GM23338 (cell line): ENCODE measurements around the gene PRPF38A.

Source experiments
- CREB1 ChIP-seq: fragments of 250-450 bp; sonication (Bioruptor Pico); IDR thresholded peaks from 2 replicates; pipeline ENCODE4 v1.5.0; 2020; ENCODE audit warnings: low read depth, mild to moderate bottlenecking, moderate library complexity
- EZH2 ChIP-seq: fragments of 200-600 bp; sonication (generic); IDR thresholded peaks from one replicate; pipeline ENCODE4 v1.8.0; 2017; ENCODE audit warnings: antibody characterized with exemption, mild to moderate bottlenecking, low read depth; ENCODE audit not compliant: unreplicated experiment
- EZH2phosphoT487 ChIP-seq: fragments of 200-600 bp; sonication (generic); IDR thresholded peaks from one replicate; pipeline ENCODE4 v1.8.1; 2018; ENCODE audit warnings: antibody characterized with exemption; ENCODE audit not compliant: unreplicated experiment
- JUNB ChIP-seq: IDR thresholded peaks from one replicate; pipeline ENCODE4 v1.6.1; 2016; ENCODE audit warnings: antibody characterized with exemption; ENCODE audit not compliant: unreplicated experiment
- NANOG ChIP-seq: IDR thresholded peaks from 2 replicates; pipeline ENCODE4 v1.6.1; 2016; ENCODE audit warnings: antibody characterized with exemption, borderline replicate concordance
- POLR2AphosphoS5 ChIP-seq: IDR thresholded peaks from 2 replicates; pipeline ENCODE4 v1.6.1; 2016; ENCODE audit warnings: antibody characterized with exemption, low read depth
- STAT1 ChIP-seq: IDR thresholded peaks from one replicate; pipeline ENCODE4 v1.6.1; 2016; ENCODE audit warnings: antibody characterized with exemption; ENCODE audit not compliant: unreplicated experiment
- ZNF114 ChIP-seq: fragments of 250-450 bp; sonication (Bioruptor Pico); IDR thresholded peaks from 2 replicates; pipeline ENCODE4 v1.5.0; 2020; ENCODE audit warnings: mild to moderate bottlenecking, moderate library complexity
- ZNF331 ChIP-seq: fragments of 250-450 bp; sonication (Bioruptor Pico); IDR thresholded peaks from 2 replicates; pipeline ENCODE4 v1.5.0; 2020; ENCODE audit warnings: low read depth, mild to moderate bottlenecking, moderate library complexity
- TF ChIP-seq, protein P1 (sequence below), 2 experiments: fragments of 200-600 bp in 1 of 2; sonication (generic) in 1 of 2; conservative IDR thresholded peaks; 2 replicates each; pipeline versions ENCODE4 v1.5.1 to v1.6.1; 2016 to 2017; ENCODE audit warnings: antibody characterized with exemption in 2 of 2, low read depth in 2 of 2, mild to moderate bottlenecking in 2 of 2, moderate library complexity in 1 of 2
- TF ChIP-seq, protein P2 (sequence below): IDR thresholded peaks from one replicate; pipeline ENCODE4 v1.6.1; 2018; ENCODE audit warnings: antibody characterized with exemption; ENCODE audit not compliant: unreplicated experiment
- TF ChIP-seq, protein P3 (sequence below): IDR thresholded peaks from 2 replicates; pipeline ENCODE4 v1.6.1; 2016; ENCODE audit warnings: antibody characterized with exemption
- TF ChIP-seq, protein P4 (sequence below): fragments of 250-450 bp; sonication (Bioruptor Pico); IDR thresholded peaks from 2 replicates; pipeline ENCODE4 v1.5.0; 2020; ENCODE audit warnings: mild to moderate bottlenecking, moderate library complexity

DNA sequence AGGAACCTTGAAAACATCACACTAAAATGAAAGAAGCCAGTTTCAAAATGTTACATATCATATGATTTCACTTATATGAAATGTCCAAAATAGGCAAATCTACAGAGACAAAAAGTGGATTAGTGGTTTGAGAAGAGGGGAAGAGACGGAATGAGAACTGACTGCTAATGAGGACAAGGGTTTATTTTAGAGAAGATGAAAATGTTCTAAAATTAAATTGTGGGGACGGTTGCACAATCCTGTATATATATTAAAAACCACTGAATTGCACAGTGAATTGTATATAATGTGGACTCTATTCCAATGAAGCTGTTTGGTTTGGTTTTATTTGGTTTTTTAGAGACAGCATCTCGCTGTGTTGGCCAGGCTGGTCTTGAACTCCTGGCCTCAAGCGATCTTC, 35.6 kb downstream of the PRPF38A start:
- TF ChIP-seq, protein P1, sequence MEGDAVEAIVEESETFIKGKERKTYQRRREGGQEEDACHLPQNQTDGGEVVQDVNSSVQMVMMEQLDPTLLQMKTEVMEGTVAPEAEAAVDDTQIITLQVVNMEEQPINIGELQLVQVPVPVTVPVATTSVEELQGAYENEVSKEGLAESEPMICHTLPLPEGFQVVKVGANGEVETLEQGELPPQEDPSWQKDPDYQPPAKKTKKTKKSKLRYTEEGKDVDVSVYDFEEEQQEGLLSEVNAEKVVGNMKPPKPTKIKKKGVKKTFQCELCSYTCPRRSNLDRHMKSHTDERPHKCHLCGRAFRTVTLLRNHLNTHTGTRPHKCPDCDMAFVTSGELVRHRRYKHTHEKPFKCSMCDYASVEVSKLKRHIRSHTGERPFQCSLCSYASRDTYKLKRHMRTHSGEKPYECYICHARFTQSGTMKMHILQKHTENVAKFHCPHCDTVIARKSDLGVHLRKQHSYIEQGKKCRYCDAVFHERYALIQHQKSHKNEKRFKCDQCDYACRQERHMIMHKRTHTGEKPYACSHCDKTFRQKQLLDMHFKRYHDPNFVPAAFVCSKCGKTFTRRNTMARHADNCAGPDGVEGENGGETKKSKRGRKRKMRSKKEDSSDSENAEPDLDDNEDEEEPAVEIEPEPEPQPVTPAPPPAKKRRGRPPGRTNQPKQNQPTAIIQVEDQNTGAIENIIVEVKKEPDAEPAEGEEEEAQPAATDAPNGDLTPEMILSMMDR (conservative IDR thresholded peaks at IDR 0.05; ENCODE audit: low read depth in 2 of 2): no peak
- no peak for TF ChIP-seq EZH2phosphoT487
- no peak for TF ChIP-seq EZH2
- no peak for TF ChIP-seq POLR2AphosphoS5
- no peak for TF ChIP-seq ZNF331
- TF ChIP-seq, protein P2, sequence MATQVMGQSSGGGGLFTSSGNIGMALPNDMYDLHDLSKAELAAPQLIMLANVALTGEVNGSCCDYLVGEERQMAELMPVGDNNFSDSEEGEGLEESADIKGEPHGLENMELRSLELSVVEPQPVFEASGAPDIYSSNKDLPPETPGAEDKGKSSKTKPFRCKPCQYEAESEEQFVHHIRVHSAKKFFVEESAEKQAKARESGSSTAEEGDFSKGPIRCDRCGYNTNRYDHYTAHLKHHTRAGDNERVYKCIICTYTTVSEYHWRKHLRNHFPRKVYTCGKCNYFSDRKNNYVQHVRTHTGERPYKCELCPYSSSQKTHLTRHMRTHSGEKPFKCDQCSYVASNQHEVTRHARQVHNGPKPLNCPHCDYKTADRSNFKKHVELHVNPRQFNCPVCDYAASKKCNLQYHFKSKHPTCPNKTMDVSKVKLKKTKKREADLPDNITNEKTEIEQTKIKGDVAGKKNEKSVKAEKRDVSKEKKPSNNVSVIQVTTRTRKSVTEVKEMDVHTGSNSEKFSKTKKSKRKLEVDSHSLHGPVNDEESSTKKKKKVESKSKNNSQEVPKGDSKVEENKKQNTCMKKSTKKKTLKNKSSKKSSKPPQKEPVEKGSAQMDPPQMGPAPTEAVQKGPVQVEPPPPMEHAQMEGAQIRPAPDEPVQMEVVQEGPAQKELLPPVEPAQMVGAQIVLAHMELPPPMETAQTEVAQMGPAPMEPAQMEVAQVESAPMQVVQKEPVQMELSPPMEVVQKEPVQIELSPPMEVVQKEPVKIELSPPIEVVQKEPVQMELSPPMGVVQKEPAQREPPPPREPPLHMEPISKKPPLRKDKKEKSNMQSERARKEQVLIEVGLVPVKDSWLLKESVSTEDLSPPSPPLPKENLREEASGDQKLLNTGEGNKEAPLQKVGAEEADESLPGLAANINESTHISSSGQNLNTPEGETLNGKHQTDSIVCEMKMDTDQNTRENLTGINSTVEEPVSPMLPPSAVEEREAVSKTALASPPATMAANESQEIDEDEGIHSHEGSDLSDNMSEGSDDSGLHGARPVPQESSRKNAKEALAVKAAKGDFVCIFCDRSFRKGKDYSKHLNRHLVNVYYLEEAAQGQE: no peak
- TF ChIP-seq, protein P3, sequence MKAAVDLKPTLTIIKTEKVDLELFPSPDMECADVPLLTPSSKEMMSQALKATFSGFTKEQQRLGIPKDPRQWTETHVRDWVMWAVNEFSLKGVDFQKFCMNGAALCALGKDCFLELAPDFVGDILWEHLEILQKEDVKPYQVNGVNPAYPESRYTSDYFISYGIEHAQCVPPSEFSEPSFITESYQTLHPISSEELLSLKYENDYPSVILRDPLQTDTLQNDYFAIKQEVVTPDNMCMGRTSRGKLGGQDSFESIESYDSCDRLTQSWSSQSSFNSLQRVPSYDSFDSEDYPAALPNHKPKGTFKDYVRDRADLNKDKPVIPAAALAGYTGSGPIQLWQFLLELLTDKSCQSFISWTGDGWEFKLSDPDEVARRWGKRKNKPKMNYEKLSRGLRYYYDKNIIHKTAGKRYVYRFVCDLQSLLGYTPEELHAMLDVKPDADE: no peak
- no peak for TF ChIP-seq STAT1
- no peak for TF ChIP-seq JUNB
- no peak for TF ChIP-seq CREB1 (CRISPR knock-in tag)
- TF ChIP-seq ZNF114 (CRISPR knock-in tag): no peak
- no peak for TF ChIP-seq NANOG
- TF ChIP-seq, protein P4, sequence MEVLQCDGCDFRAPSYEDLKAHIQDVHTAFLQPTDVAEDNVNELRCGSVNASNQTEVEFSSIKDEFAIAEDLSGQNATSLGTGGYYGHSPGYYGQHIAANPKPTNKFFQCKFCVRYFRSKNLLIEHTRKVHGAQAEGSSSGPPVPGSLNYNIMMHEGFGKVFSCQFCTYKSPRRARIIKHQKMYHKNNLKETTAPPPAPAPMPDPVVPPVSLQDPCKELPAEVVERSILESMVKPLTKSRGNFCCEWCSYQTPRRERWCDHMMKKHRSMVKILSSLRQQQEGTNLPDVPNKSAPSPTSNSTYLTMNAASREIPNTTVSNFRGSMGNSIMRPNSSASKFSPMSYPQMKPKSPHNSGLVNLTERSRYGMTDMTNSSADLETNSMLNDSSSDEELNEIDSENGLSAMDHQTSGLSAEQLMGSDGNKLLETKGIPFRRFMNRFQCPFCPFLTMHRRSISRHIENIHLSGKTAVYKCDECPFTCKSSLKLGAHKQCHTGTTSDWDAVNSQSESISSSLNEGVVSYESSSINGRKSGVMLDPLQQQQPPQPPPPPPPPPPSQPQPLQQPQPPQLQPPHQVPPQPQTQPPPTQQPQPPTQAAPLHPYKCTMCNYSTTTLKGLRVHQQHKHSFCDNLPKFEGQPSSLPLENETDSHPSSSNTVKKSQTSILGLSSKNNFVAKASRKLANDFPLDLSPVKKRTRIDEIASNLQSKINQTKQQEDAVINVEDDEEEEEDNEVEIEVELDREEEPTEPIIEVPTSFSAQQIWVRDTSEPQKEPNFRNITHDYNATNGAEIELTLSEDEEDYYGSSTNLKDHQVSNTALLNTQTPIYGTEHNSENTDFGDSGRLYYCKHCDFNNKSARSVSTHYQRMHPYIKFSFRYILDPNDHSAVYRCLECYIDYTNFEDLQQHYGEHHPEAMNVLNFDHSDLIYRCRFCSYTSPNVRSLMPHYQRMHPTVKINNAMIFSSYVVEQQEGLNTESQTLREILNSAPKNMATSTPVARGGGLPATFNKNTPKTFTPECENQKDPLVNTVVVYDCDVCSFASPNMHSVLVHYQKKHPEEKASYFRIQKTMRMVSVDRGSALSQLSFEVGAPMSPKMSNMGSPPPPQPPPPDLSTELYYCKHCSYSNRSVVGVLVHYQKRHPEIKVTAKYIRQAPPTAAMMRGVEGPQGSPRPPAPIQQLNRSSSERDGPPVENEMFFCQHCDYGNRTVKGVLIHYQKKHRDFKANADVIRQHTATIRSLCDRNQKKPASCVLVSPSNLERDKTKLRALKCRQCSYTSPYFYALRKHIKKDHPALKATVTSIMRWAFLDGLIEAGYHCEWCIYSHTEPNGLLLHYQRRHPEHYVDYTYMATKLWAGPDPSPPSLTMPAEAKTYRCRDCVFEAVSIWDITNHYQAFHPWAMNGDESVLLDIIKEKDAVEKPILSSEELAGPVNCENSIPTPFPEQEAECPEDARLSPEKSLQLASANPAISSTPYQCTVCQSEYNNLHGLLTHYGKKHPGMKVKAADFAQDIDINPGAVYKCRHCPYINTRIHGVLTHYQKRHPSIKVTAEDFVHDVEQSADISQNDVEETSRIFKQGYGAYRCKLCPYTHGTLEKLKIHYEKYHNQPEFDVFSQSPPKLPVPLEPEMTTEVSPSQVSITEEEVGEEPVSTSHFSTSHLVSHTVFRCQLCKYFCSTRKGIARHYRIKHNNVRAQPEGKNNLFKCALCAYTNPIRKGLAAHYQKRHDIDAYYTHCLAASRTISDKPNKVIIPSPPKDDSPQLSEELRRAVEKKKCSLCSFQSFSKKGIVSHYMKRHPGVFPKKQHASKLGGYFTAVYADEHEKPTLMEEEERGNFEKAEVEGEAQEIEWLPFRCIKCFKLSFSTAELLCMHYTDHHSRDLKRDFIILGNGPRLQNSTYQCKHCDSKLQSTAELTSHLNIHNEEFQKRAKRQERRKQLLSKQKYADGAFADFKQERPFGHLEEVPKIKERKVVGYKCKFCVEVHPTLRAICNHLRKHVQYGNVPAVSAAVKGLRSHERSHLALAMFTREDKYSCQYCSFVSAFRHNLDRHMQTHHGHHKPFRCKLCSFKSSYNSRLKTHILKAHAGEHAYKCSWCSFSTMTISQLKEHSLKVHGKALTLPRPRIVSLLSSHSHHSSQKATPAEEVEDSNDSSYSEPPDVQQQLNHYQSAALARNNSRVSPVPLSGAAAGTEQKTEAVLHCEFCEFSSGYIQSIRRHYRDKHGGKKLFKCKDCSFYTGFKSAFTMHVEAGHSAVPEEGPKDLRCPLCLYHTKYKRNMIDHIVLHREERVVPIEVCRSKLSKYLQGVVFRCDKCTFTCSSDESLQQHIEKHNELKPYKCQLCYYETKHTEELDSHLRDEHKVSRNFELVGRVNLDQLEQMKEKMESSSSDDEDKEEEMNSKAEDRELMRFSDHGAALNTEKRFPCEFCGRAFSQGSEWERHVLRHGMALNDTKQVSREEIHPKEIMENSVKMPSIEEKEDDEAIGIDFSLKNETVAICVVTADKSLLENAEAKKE (CRISPR knock-in tag): no peak
